Measurements from ENCODE around the gene NADK.
"Not testable (repeated sequence)": the region's sequence is repeated elsewhere in the genome, so short reads cannot be mapped to it uniquely, and the experiment has no call there.

GRCh38 chr1:1707241-1707640 lies 71.0 kb downstream of the NADK start:
- TF ChIP-seq CBX3 (IDR thresholded peaks at IDR 0.05; ENCODE audit: low read depth); EZH2 (IDR thresholded peaks at IDR 0.05); CTCF (IDR thresholded peaks at IDR 0.05 in 2 of 3, conservative IDR thresholded peaks at IDR 0.05 in 1 of 3; ENCODE audit: borderline replicate concordance in 1 of 3, insufficient read depth in 1 of 3, low read depth in 2 of 3, low read length in 2 of 3); TCF7L2 (IDR thresholded peaks at IDR 0.05; ENCODE audit: borderline replicate concordance, extremely low read depth, insufficient read depth, insufficient read length); CEBPB (IDR thresholded peaks at IDR 0.05; ENCODE audit: low read depth); RAD21 (IDR thresholded peaks at IDR 0.05; ENCODE audit: low read depth); POLR2A (IDR thresholded peaks at IDR 0.05; ENCODE audit: borderline replicate concordance, extremely low read depth, insufficient read depth, insufficient read length); EGR1 (IDR thresholded peaks at IDR 0.05; ENCODE audit: low read depth); ATF3 (IDR thresholded peaks at IDR 0.05): not testable (repeated sequence)
